Tibial nerve (tissue), 4 donors: ENCODE data around the gene VPS26B. TPM values are rescaled to one million over a fixed set of nuclear protein-coding genes. Genes with fewer than 3 reads are reported as not detected.

ENCODE experiments used
- DNase-seq, 2 donors: peaks; one replicate each; pipeline ENCODE4 v3.0.0-alpha.2; 2019; ENCODE audit warnings: low spot score in 2 of 2
- H3K27ac ChIP-seq, 4 donors: fragments of 200-600 bp; sonication (generic) in 3 of 4; one replicate each; pipeline ENCODE4 v1.5.1; 2017 to 2019; ENCODE audit warnings: mild to moderate bottlenecking in 1 of 4
- H3K27me3 ChIP-seq, 2 donors: fragments of 200-600 bp; sonication (generic) in 1 of 2; one replicate each; pipeline versions ENCODE4 v1.5.1 to v1.6.0; 2017 to 2019
- H3K36me3 ChIP-seq, 3 donors: fragments of 200-600 bp; sonication (generic); one replicate each; pipeline ENCODE4 v1.5.1; 2018 to 2019
- H3K4me1 ChIP-seq, 4 donors: fragments of 200-600 bp; sonication (generic) in 3 of 4; one replicate each; pipeline ENCODE4 v1.5.1; 2017 to 2019
- H3K4me3 ChIP-seq, 4 donors: fragments of 200-600 bp; sonication (generic) in 3 of 4; one replicate each; pipeline ENCODE4 v1.5.1; 2017 to 2019; ENCODE audit warnings: mild to moderate bottlenecking in 1 of 4, moderate library complexity in 1 of 4
- H3K9me3 ChIP-seq, 4 donors: fragments of 200-600 bp; sonication (generic) in 3 of 4; one replicate each; pipeline ENCODE4 v1.5.1; 2017 to 2019
- CTCF ChIP-seq, 5 experiments: fragments of 200-600 bp in 3 of 5; fragments of 450-650 bp in 2 of 5; sonication (generic) in 3 of 5; IDR thresholded peaks; one replicate each; pipeline ENCODE4 v1.5.1; 2016 to 2019; ENCODE audit warnings: antibody characterized with exemption in 5 of 5, mild to moderate bottlenecking in 3 of 5, moderate library complexity in 2 of 5
- EP300 ChIP-seq, 2 donors: sonication (generic); formaldehyde crosslinking; IDR thresholded peaks; one replicate each; pipeline ENCODE4 v1.6.1; 2017; ENCODE audit warnings: antibody characterized with exemption in 2 of 2, mild to moderate bottlenecking in 1 of 2
- POLR2A ChIP-seq, 2 donors: fragments of 450-650 bp; IDR thresholded peaks; one replicate each; pipeline ENCODE4 v1.6.1; 2017; ENCODE audit warnings: antibody characterized with exemption in 2 of 2, mild to moderate bottlenecking in 2 of 2, moderate library complexity in 2 of 2
- WGBS, 2 donors: methylation state at CpG; one replicate each; pipeline ENCODE4 v1.1.5; 2018; 5-methylcytosine and 5-hydroxymethylcytosine counted together
- total RNA-seq, 4 donors: library from RNA; depleted of rRNA; stranded (reverse); fragments of >200 nt; gene quantifications; one replicate each; pipeline ENCODE4 v1.1.0, GENCODE V29; 2016

Gene VPS26B
- total RNA-seq, 4 donors from 2014 or later: 32.7 to 35.9 (median 33.3) TPM

- Histone ChIP-seq H3K4me1 (no peaks in the 10 kb centered on the region), H3K27me3 (no peaks in the 10 kb centered on the region), H3K9me3 (no peaks in the 10 kb centered on the region), H3K36me3 (peaks cover 0 to 49% (median 13%) of the 10 kb centered on the region in 3 donors), H3K4me3 (no peak overlapping the region), H3K27ac (no peak overlapping the region)
- DNase-seq: no peak
- TF ChIP-seq POLR2A (IDR thresholded peaks at IDR 0.05) (no peak), CTCF (IDR thresholded peaks at IDR 0.05) (no peak), EP300 (IDR thresholded peaks at IDR 0.05) (no peak)
- 86 to 89% methylated on average over 4 of the region's 4 CpGs for WGBS, 2 donors
These were observed 27.7 kb upstream of the VPS26B start for GRCh38 chr11:134196756-134197155.

- H3K27me3 ChIP-seq: no peaks in the 10 kb centered on the region
- no peaks in the 10 kb centered on the region for H3K9me3 ChIP-seq
- no peak for TF ChIP-seq CTCF (IDR thresholded peaks at IDR 0.05)
- no peak for TF ChIP-seq EP300 (IDR thresholded peaks at IDR 0.05)
- no peak for TF ChIP-seq POLR2A (IDR thresholded peaks at IDR 0.05)
- WGBS, 2 donors: 93 to 96% methylated on average over 9 of the region's 9 CpGs
- no peak for DNase-seq
- peaks cover 0 to 53% (median 9%) of the 10 kb centered on the region in 3 donors for H3K36me3 ChIP-seq
- no peak overlapping the region for H3K27ac ChIP-seq
- H3K4me3 ChIP-seq: no peak overlapping the region
- H3K4me1 ChIP-seq: no peaks in the 10 kb centered on the region
These were observed 24.9 kb upstream of the VPS26B start for GRCh38 chr11:134199531-134199930.

GRCh38 chr11:134200688-134201087, 23.8 kb upstream of the VPS26B start:
- TF ChIP-seq POLR2A (IDR thresholded peaks at IDR 0.05): no peak
- H3K36me3 ChIP-seq: peaks cover 0 to 62% (median 9%) of the 10 kb centered on the region in 3 donors

GRCh38 chr11:134202661-134203060, 21.8 kb upstream of the VPS26B start:
- Histone ChIP-seq H3K4me1 (no peaks in the 10 kb centered on the region), H3K4me3 (no peak overlapping the region), H3K27ac (no peak overlapping the region), H3K9me3 (no peaks in the 10 kb centered on the region), H3K36me3 (peaks cover 5 to 73% (median 9%) of the 10 kb centered on the region in 3 donors), H3K27me3 (no peaks in the 10 kb centered on the region)
- 91 to 95% methylated on average over 4 of the region's 4 CpGs for WGBS, 2 donors
- DNase-seq: no peak
- TF ChIP-seq CTCF (IDR thresholded peaks at IDR 0.05) (no peak), EP300 (IDR thresholded peaks at IDR 0.05) (no peak), POLR2A (IDR thresholded peaks at IDR 0.05) (no peak)

More at GRCh38 chr11:134200688-134201087, 23.8 kb upstream of the VPS26B start:
- H3K9me3 ChIP-seq: no peaks in the 10 kb centered on the region
- H3K4me3 ChIP-seq: no peak overlapping the region
- 91 to 96% methylated on average over 6 of the region's 6 CpGs for WGBS, 2 donors
- no peak for DNase-seq
- H3K4me1 ChIP-seq: no peaks in the 10 kb centered on the region
- H3K27me3 ChIP-seq: no peaks in the 10 kb centered on the region
- no peak overlapping the region for H3K27ac ChIP-seq

- Histone ChIP-seq H3K27me3 (no peaks in the 10 kb centered on the region), H3K4me1 (no peaks in the 10 kb centered on the region), H3K27ac (no peak overlapping the region), H3K36me3 (peaks cover 10 to 87% (median 13%) of the 10 kb centered on the region in 3 donors), H3K4me3 (no peak overlapping the region), H3K9me3 (no peaks in the 10 kb centered on the region)
- TF ChIP-seq EP300 (IDR thresholded peaks at IDR 0.05): no peak
- TF ChIP-seq CTCF (IDR thresholded peaks at IDR 0.05): no peak
- no peak for TF ChIP-seq POLR2A (IDR thresholded peaks at IDR 0.05)
- no peak for DNase-seq
- WGBS, 2 donors: 90 to 96% methylated on average over 9 of the region's 9 CpGs
These were observed 18.7 kb upstream of the VPS26B start for GRCh38 chr11:134205729-134206128.

GRCh38 chr11:134206185-134206584, 18.3 kb upstream of the VPS26B start:
- Histone ChIP-seq H3K36me3 (peaks cover 10 to 87% (median 13%) of the 10 kb centered on the region in 3 donors), H3K4me1 (no peaks in the 10 kb centered on the region), H3K9me3 (no peaks in the 10 kb centered on the region), H3K27ac (no peak overlapping the region), H3K4me3 (no peak overlapping the region), H3K27me3 (no peaks in the 10 kb centered on the region)
- DNase-seq: no peak
- TF ChIP-seq POLR2A (IDR thresholded peaks at IDR 0.05) (no peak), CTCF (IDR thresholded peaks at IDR 0.05) (no peak), EP300 (IDR thresholded peaks at IDR 0.05) (no peak)
- 89 to 93% methylated on average over 5 of the region's 5 CpGs for WGBS, 2 donors
